HepG2 (cell line): ENCODE measurements around the gene PRRC2A. TPM values are rescaled to one million over a fixed set of nuclear protein-coding genes. Genes with fewer than 3 reads are reported as not detected.
A peak's percentile ranks its signal among the peaks of the same experiment; 100 is the strongest.

Source experiments
- CCAR2 ChIP-seq: fragments of 200-400 bp; formaldehyde crosslinking; optimal IDR thresholded peaks from 2 replicates; pipeline ENCODE3; 2018; ENCODE audit warnings: low read depth, mild to moderate bottlenecking, low read length, moderate library complexity
- HNF4G ChIP-seq, 2 experiments: sonication (generic) in 1 of 2; formaldehyde crosslinking in 1 of 2; IDR thresholded peaks; 2 replicates each; pipeline versions ENCODE4 v1.4.0 to v1.6.1; 2011 to 2020; ENCODE audit warnings: borderline replicate concordance in 2 of 2, low read depth in 2 of 2, mild to moderate bottlenecking in 2 of 2, low read length in 1 of 2, missing genetic modification reagents in 1 of 2, moderate library complexity in 1 of 2
- SRSF1 ChIP-seq: fragments of 200-400 bp; formaldehyde crosslinking; optimal IDR thresholded peaks from 2 replicates; pipeline ENCODE3; 2017; ENCODE audit warnings: mild to moderate bottlenecking, low read depth, low read length, moderate library complexity
- ZKSCAN5 ChIP-seq: sonication (generic); formaldehyde crosslinking; IDR thresholded peaks from 2 replicates; pipeline ENCODE4 v1.5.1; 2020; ENCODE audit warnings: mild to moderate bottlenecking, missing genetic modification reagents
- ZNF33A ChIP-seq: sonication (generic); formaldehyde crosslinking; IDR thresholded peaks from 2 replicates; pipeline ENCODE4 v1.5.1; 2020; ENCODE audit warnings: missing genetic modification reagents, mild to moderate bottlenecking, moderate library complexity, borderline replicate concordance
- ZNF460 ChIP-seq: sonication (generic); formaldehyde crosslinking; IDR thresholded peaks from 2 replicates; pipeline ENCODE4 v1.5.1; 2020; ENCODE audit warnings: missing genetic modification reagents, mild to moderate bottlenecking, borderline replicate concordance
- ZNF546 ChIP-seq: sonication (generic); formaldehyde crosslinking; conservative IDR thresholded peaks from 2 replicates; pipeline ENCODE4 v1.8.1; 2023; ENCODE audit warnings: mild to moderate bottlenecking, missing genetic modification reagents
- ZNF557 ChIP-seq: sonication (generic); formaldehyde crosslinking; IDR thresholded peaks from 2 replicates; pipeline ENCODE4 v1.4.0; 2020; ENCODE audit warnings: missing genetic modification reagents
- ZNF572 ChIP-seq: sonication (generic); formaldehyde crosslinking; IDR thresholded peaks from 2 replicates; pipeline ENCODE4 v1.5.1; 2020; ENCODE audit warnings: mild to moderate bottlenecking, missing genetic modification reagents
- ZNF746 ChIP-seq: sonication (generic); formaldehyde crosslinking; IDR thresholded peaks from 2 replicates; pipeline ENCODE4 v1.8.0; 2022; ENCODE audit warnings: mild to moderate bottlenecking, missing genetic modification reagents
- ZSCAN31 ChIP-seq: sonication (generic); formaldehyde crosslinking; IDR thresholded peaks from 2 replicates; pipeline ENCODE4 v1.5.0; 2020; ENCODE audit warnings: low read depth, mild to moderate bottlenecking, missing genetic modification reagents
- polyA plus RNA-seq, 8 experiments: library from polyadenylated mRNA; depleted of rRNA in 3 of 8; stranded (reverse) in 7 of 8; unstranded in 1 of 8; fragments of >200 nt; fragmentation: Illumina TruSeq in 4 of 8; extraction: Trizol in 4 of 8; gene quantifications; 2 replicates each; pipeline versions ENCODE4 v1.2.1 to v1.2.3, GENCODE V29; 2011 to 2016; ENCODE audit warnings: low read depth in 4 of 8, missing spikeins in 1 of 8, mixed read lengths in 1 of 8; ENCODE audit not compliant: insufficient read depth in 1 of 8
- total RNA-seq, 5 experiments: library from RNA; depleted of rRNA; stranded (reverse); fragments of >200 nt; fragmentation: Illumina TruSeq; extraction: Trizol; gene quantifications; 2 replicates each; pipeline ENCODE4 v1.2.3, GENCODE V29; 2016; ENCODE audit warnings: low read depth in 1 of 5
- TF ChIP-seq, protein P1 (sequence below): sonication (generic); formaldehyde crosslinking; IDR thresholded peaks from 2 replicates; pipeline ENCODE4 v1.5.0; 2020; ENCODE audit warnings: missing genetic modification reagents
- TF ChIP-seq, protein P2 (sequence below): sonication (generic); formaldehyde crosslinking; IDR thresholded peaks from 2 replicates; pipeline ENCODE4 v1.4.0; 2020; ENCODE audit warnings: missing genetic modification reagents
- TF ChIP-seq, protein P3 (sequence below): sonication (generic); formaldehyde crosslinking; IDR thresholded peaks from 2 replicates; pipeline ENCODE4 v1.9.0; 2021; ENCODE audit warnings: missing genetic modification reagents, mild to moderate bottlenecking, borderline replicate concordance
- TF ChIP-seq, protein P4 (sequence below): sonication (generic); formaldehyde crosslinking; IDR thresholded peaks from 2 replicates; pipeline ENCODE4 v1.5.0; 2020; ENCODE audit warnings: missing genetic modification reagents
- TF ChIP-seq, protein P5 (sequence below): sonication (generic); formaldehyde crosslinking; IDR thresholded peaks from 2 replicates; pipeline ENCODE4 v1.4.0; 2020; ENCODE audit warnings: low read depth, mild to moderate bottlenecking, missing genetic modification reagents
- TF ChIP-seq, protein P6 (sequence below): sonication (generic); formaldehyde crosslinking; IDR thresholded peaks from 2 replicates; pipeline ENCODE4 v1.5.0; 2020; ENCODE audit warnings: missing genetic modification reagents, mild to moderate bottlenecking, borderline replicate concordance

The PRRC2A gene
- total and polyA plus RNA-seq, 2 of the 13 experiments (the other 11 are each of a cell fraction or from before 2014, with no cell fraction given), result 38.9 to 47.4 TPM

DNA sequence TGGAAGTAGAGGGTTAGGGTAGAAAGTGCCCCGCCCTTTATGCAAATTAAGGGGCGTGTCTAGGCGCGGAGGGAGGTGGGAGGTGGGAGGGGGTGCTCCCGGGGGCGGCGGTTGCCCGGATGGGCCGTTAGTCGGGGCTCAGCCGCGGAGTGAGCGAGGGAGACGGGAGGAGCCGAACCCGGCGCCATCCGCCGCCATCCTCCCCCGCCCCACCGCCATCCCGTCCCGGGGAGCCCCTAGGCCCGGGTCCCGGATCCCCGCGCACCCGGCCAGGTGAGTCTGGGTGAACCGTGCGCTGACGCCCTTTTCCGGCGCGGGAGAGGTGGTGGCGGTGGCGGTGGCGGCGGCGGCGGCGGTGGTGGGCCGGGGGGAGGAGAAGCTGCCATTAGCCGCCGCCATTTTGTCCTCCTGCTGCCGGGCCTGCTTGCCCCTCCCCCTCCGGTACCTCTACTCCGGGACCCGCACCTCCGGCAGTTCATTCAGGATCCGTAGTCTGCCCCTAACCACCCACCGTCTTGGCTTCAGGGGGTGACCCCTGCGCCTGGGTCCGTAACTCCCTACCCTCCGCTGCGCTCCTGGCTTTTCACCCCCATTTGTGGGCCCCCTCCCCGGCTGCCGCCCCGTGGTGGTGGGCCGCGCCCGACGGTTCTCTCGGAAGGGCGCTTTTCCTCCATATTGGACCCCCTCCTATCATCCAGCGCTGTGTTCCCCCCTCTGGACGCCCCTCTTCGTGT is at the start of gene PRRC2A (continued):
- TF ChIP-seq, protein P1, sequence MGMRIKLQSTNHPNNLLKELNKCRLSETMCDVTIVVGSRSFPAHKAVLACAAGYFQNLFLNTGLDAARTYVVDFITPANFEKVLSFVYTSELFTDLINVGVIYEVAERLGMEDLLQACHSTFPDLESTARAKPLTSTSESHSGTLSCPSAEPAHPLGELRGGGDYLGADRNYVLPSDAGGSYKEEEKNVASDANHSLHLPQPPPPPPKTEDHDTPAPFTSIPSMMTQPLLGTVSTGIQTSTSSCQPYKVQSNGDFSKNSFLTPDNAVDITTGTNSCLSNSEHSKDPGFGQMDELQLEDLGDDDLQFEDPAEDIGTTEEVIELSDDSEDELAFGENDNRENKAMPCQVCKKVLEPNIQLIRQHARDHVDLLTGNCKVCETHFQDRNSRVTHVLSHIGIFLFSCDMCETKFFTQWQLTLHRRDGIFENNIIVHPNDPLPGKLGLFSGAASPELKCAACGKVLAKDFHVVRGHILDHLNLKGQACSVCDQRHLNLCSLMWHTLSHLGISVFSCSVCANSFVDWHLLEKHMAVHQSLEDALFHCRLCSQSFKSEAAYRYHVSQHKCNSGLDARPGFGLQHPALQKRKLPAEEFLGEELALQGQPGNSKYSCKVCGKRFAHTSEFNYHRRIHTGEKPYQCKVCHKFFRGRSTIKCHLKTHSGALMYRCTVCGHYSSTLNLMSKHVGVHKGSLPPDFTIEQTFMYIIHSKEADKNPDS (CRISPR knock-in tag), result peak; percentile 66; the same call in 1 of the 2 replicates
- 0 out of 2 replicates have a peak, but pooled peaks have one; percentile 78 for TF ChIP-seq ZNF572 (CRISPR knock-in tag)
- peak; percentile 25; the same call in 1 of the 2 replicates for TF ChIP-seq HNF4G (IDR thresholded peaks at IDR 0.05; ENCODE audit: borderline replicate concordance, low read depth, low read length)
- TF ChIP-seq HNF4G (CRISPR knock-in tag; IDR thresholded peaks at IDR 0.05; ENCODE audit: borderline replicate concordance, low read depth), result peak; percentile 36; the same call in 1 of the 2 replicates
- TF ChIP-seq ZNF460 (CRISPR knock-in tag), result 0 out of 2 replicates have a peak, but pooled peaks have one; percentile 26
- no peak for TF ChIP-seq CCAR2
- TF ChIP-seq, protein P2, sequence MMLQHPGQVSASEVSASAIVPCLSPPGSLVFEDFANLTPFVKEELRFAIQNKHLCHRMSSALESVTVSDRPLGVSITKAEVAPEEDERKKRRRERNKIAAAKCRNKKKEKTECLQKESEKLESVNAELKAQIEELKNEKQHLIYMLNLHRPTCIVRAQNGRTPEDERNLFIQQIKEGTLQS, result 0 out of 2 replicates have a peak, but pooled peaks have one; percentile 44
- TF ChIP-seq, protein P3, sequence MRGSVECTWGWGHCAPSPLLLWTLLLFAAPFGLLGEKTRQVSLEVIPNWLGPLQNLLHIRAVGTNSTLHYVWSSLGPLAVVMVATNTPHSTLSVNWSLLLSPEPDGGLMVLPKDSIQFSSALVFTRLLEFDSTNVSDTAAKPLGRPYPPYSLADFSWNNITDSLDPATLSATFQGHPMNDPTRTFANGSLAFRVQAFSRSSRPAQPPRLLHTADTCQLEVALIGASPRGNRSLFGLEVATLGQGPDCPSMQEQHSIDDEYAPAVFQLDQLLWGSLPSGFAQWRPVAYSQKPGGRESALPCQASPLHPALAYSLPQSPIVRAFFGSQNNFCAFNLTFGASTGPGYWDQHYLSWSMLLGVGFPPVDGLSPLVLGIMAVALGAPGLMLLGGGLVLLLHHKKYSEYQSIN (CRISPR knock-in tag), result no peak
- TF ChIP-seq, protein P4, sequence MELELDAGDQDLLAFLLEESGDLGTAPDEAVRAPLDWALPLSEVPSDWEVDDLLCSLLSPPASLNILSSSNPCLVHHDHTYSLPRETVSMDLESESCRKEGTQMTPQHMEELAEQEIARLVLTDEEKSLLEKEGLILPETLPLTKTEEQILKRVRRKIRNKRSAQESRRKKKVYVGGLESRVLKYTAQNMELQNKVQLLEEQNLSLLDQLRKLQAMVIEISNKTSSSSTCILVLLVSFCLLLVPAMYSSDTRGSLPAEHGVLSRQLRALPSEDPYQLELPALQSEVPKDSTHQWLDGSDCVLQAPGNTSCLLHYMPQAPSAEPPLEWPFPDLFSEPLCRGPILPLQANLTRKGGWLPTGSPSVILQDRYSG (CRISPR knock-in tag), result no peak; the same call in 1 of the 2 replicates
- peak; percentile 86 for TF ChIP-seq ZNF746 (CRISPR knock-in tag)
- TF ChIP-seq ZSCAN31, result peak; percentile 26; the same call in 1 of the 2 replicates
- no peak for TF ChIP-seq ZNF546 (CRISPR knock-in tag)
- TF ChIP-seq, protein P5, sequence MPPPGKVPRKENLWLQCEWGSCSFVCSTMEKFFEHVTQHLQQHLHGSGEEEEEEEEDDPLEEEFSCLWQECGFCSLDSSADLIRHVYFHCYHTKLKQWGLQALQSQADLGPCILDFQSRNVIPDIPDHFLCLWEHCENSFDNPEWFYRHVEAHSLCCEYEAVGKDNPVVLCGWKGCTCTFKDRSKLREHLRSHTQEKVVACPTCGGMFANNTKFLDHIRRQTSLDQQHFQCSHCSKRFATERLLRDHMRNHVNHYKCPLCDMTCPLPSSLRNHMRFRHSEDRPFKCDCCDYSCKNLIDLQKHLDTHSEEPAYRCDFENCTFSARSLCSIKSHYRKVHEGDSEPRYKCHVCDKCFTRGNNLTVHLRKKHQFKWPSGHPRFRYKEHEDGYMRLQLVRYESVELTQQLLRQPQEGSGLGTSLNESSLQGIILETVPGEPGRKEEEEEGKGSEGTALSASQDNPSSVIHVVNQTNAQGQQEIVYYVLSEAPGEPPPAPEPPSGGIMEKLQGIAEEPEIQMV (CRISPR knock-in tag), result 0 out of 2 replicates have a peak, but pooled peaks have one; percentile 17
- TF ChIP-seq, protein P6, sequence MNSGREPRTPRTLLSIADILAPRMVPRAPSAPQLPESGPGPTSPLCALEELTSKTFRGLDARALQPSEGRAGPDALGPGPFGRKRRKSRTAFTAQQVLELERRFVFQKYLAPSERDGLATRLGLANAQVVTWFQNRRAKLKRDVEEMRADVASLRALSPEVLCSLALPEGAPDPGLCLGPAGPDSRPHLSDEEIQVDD (CRISPR knock-in tag), result no peak
- 0 out of 2 replicates have a peak, but pooled peaks have one; percentile 27 for TF ChIP-seq ZNF33A (CRISPR knock-in tag)
- TF ChIP-seq ZNF557 (CRISPR knock-in tag), result no peak
- TF ChIP-seq ZKSCAN5 (CRISPR knock-in tag), result 0 out of 2 replicates have a peak, but pooled peaks have one; percentile 27
- TF ChIP-seq SRSF1, result peak; percentile 61
